Measurements from ENCODE around the gene AS3MT.
"Not testable (repeated sequence)": the region's sequence is repeated elsewhere in the genome, so short reads cannot be mapped to it uniquely, and the experiment has no call there.

The AS3MT gene

GRCh38 chr10:102919992-102920739 lies 50.9 kb downstream of the AS3MT start:
- no peak for DNase-seq (ENCODE audit: low read depth)

- no peak for DNase-seq (ENCODE audit: low read depth)
Measured at GRCh38 chr10:102923601-102924000, 54.3 kb downstream of the AS3MT start.

GRCh38 chr10:102926842-102927241 lies 57.6 kb downstream of the AS3MT start:
- no peak for DNase-seq (ENCODE audit: low read depth)

GRCh38 chr10:102927311-102928010 lies 58.2 kb downstream of the AS3MT start:
- no peak for DNase-seq (ENCODE audit: low read depth)

- not testable (repeated sequence) for DNase-seq (ENCODE audit: low read depth)
Measured at GRCh38 chr10:102928442-102928841, 59.2 kb downstream of the AS3MT start.

- no peak for DNase-seq (ENCODE audit: low read depth)
Measured at GRCh38 chr10:102930720-102931119, 61.5 kb downstream of the AS3MT start.

GRCh38 chr10:102931643-102932042 lies 62.4 kb downstream of the AS3MT start:
- DNase-seq (ENCODE audit: low read depth), result no peak

GRCh38 chr10:102935505-102935904 lies 66.2 kb downstream of the AS3MT start:
- no peak for DNase-seq (ENCODE audit: low read depth)

- DNase-seq (ENCODE audit: low read depth), result no peak
Measured at GRCh38 chr10:102935939-102936605, 66.8 kb downstream of the AS3MT start.

- DNase-seq (ENCODE audit: low read depth), result no peak
Measured at GRCh38 chr10:102941401-102941800, 72.1 kb downstream of the AS3MT start.

GRCh38 chr10:102945449-102945848 lies 76.2 kb downstream of the AS3MT start:
- no peak for DNase-seq (ENCODE audit: low read depth)

- no peak for DNase-seq (ENCODE audit: low read depth)
Measured at GRCh38 chr10:102945962-102946361, 76.7 kb downstream of the AS3MT start.

- DNase-seq (ENCODE audit: low read depth), result no peak
Measured at GRCh38 chr10:102946992-102947391, 77.7 kb downstream of the AS3MT start.

- DNase-seq (ENCODE audit: low read depth), result no peak
Measured at GRCh38 chr10:102948176-102948575, 78.9 kb downstream of the AS3MT start.

- no peak for DNase-seq (ENCODE audit: low read depth)
Measured at GRCh38 chr10:102948786-102949185, 79.5 kb downstream of the AS3MT start.

- no peak for DNase-seq (ENCODE audit: low read depth)
Measured at GRCh38 chr10:102949916-102950315, 80.6 kb downstream of the AS3MT start.

- DNase-seq (ENCODE audit: low read depth), result no peak
Measured at GRCh38 chr10:102951316-102951715, 82.0 kb downstream of the AS3MT start.
